ENCODE results near the gene STARD10.

STARD10 gene

GRCh38 chr11:72754544-72755155 is 39.2 kb downstream of the STARD10 start:
- TF ChIP-seq SIN3A (IDR thresholded peaks at IDR 0.05; ENCODE audit: borderline replicate concordance, insufficient read depth, low read length) (no peak), REST (IDR thresholded peaks at IDR 0.05; ENCODE audit: insufficient read depth in 1 of 2, low read depth in 2 of 2, low read length in 2 of 2) (no peak), FOXP2 (optimal IDR thresholded peaks at IDR 0.05; ENCODE audit: borderline replicate concordance, extremely low read depth, extremely low read length, insufficient read depth) (no peak), POLR2AphosphoS5 (IDR thresholded peaks at IDR 0.05; ENCODE audit: low read depth, low read length) (no peak), TAF1 (IDR thresholded peaks at IDR 0.05; ENCODE audit: borderline replicate concordance, insufficient read depth, low read length) (no peak)

GRCh38 chr11:72754149-72754543 is 39.7 kb downstream of the STARD10 start:
- TF ChIP-seq TAF1 (IDR thresholded peaks at IDR 0.05; ENCODE audit: borderline replicate concordance, insufficient read depth, low read length) (no peak), SIN3A (IDR thresholded peaks at IDR 0.05; ENCODE audit: borderline replicate concordance, insufficient read depth, low read length) (no peak), POLR2AphosphoS5 (IDR thresholded peaks at IDR 0.05; ENCODE audit: low read depth, low read length) (no peak), FOXP2 (optimal IDR thresholded peaks at IDR 0.05; ENCODE audit: borderline replicate concordance, extremely low read depth, extremely low read length, insufficient read depth) (no peak), REST (IDR thresholded peaks at IDR 0.05; ENCODE audit: insufficient read depth in 1 of 2, low read depth in 2 of 2, low read length in 2 of 2) (no peak)

- TF ChIP-seq TAF1 (IDR thresholded peaks at IDR 0.05; ENCODE audit: borderline replicate concordance, insufficient read depth, low read length) (no peak), POLR2AphosphoS5 (IDR thresholded peaks at IDR 0.05; ENCODE audit: low read depth, low read length) (no peak), FOXP2 (optimal IDR thresholded peaks at IDR 0.05; ENCODE audit: borderline replicate concordance, extremely low read depth, extremely low read length, insufficient read depth) (no peak), SIN3A (IDR thresholded peaks at IDR 0.05; ENCODE audit: borderline replicate concordance, insufficient read depth, low read length) (no peak), REST (IDR thresholded peaks at IDR 0.05; ENCODE audit: insufficient read depth in 1 of 2, low read depth in 2 of 2, low read length in 2 of 2) (no peak)
These were observed 40.3 kb downstream of the STARD10 start for GRCh38 chr11:72753341-72754148.

GRCh38 chr11:72752088-72752914 is 41.5 kb downstream of the STARD10 start, which contains the start of gene ARAP1:
Gene ARAP1 (minus strand): TSS chr11:72752408. CDS start chr11:72727128, 25,280 bp downstream.
- no peak for TF ChIP-seq REST (IDR thresholded peaks at IDR 0.05; ENCODE audit: insufficient read depth in 1 of 2, low read depth in 2 of 2, low read length in 2 of 2)
- no peak for TF ChIP-seq FOXP2 (optimal IDR thresholded peaks at IDR 0.05; ENCODE audit: borderline replicate concordance, extremely low read depth, extremely low read length, insufficient read depth)
- no peak for TF ChIP-seq SIN3A (IDR thresholded peaks at IDR 0.05; ENCODE audit: borderline replicate concordance, insufficient read depth, low read length)
- peak; percentile 60; the same call in 1 of the 2 replicates for TF ChIP-seq POLR2AphosphoS5 (IDR thresholded peaks at IDR 0.05; ENCODE audit: low read depth, low read length)
- TF ChIP-seq TAF1 (IDR thresholded peaks at IDR 0.05; ENCODE audit: borderline replicate concordance, insufficient read depth, low read length) = no peak

Data from PFSK-1 (cell line).